Stromal cell of bone marrow (primary cell): ENCODE data around the gene OSBP.
A peak's percentile ranks its signal among the peaks of the same experiment; 100 is the strongest.

ENCODE experiments used
- DNase-seq: peaks from one replicate; pipeline ENCODE4 v3.0.0-alpha.2; 2012; ENCODE audit warnings: low read depth

Gene OSBP

DNA sequence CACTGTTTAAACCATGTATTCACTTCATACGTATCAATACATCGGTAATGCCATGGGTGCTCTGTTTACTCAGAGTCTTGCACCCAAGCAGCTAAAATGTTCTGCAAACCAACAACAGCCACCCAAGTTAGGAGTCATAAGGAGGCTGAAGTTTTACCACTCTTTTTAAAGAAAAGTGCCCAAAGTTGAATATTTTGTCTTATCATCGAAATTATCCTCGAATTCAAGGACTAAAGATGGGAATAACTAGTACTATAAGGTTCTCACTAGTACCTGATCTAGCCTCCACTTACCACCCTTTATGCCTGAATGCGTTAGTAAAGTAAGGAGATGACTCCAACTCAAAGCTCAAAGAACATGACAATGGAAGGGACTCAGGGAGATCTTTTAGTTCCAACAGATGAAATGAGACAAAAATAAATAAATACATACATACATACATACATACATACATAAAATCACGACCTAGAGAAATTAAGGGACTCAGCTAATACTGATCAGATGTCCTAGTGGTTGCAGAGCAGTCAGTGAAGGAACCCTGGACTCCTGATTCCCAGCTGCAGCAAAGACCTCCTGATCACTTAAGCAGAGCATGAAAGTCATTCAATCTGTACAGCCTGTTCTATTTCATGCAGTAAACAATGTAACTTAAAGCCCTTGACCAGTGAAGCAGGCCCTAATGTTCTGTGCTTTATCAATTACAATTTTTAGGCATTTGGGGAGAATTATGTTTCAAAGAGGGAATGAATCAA lies 7.7 kb downstream of the OSBP start:
- no peak for DNase-seq

DNA sequence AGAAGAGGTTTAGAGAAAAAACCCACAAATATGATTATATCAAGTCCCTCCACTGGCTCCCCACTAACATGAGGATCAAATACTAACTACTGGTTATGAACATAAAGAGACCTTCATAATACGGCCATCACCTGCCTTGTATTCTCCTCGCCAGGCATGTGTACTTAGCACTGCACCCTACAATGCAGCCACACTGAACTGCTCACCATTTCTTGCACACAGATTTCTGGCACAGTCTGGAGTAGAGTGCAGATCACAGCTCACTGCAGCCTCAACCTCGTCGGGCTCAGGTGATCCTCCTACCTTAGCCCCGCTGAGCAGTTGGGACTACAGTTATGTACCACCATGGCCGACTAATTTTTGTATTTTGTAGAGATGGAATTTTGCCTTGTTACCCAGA lies 13.1 kb downstream of the OSBP start:
- DNase-seq, result no peak

DNA sequence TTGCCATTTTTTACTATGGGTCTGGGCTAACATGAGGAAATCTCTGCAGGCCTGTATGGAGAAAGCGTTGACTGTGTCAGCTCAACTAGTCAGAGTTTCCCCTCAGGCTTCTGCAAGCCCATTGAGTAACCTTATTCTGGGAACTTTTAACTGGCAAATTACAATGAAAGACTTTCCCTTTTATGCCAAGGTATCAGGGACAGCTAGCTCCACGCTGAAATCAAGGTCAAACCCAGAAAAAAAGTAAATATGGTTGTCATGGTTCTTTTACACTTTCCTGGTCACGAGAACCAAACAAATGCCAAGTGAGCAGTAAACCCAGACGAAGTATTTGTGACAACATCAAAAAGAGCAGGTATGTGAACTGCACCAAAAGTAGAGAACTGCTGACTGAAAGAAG lies 13.8 kb downstream of the OSBP start:
- DNase-seq, result no peak

DNA sequence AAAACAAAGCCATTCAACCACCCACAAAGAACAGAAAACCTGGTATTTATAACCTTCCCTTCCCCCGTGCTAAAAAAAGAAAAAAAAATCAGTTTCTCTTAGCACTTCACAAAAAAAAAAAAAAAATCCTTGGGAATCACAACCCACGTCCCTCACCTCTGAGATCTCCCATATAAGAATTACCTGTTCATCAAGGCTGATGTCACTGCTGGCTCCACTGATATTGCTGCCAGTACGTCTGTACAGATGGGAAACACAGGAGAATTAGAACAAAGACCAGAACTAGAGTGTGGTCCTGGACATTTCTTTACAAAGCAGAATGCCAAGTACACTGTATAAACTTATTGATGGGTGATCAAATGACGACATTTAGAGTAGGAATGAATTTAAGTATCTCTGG lies 14.9 kb downstream of the OSBP start:
- no peak for DNase-seq

DNA sequence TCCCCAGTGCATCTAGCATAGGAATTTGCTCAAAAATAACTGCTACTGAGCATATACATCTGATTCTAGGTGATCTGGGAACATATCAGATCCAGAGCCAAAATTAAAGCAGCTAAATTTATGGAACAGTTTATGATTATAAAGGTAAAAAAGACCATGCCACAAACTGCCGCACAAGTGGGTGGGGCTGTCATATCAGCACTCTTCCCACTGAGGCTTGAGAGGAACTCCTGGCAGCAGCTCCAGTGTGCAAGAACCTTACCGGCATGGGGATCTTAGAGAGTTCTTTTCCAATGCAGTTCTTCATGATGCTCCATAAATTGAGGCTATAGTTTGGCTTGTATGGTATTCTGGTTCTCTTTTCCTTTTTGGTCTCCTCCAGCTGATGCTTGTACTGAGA lies 15.3 kb downstream of the OSBP start:
- DNase-seq, result no peak

DNA sequence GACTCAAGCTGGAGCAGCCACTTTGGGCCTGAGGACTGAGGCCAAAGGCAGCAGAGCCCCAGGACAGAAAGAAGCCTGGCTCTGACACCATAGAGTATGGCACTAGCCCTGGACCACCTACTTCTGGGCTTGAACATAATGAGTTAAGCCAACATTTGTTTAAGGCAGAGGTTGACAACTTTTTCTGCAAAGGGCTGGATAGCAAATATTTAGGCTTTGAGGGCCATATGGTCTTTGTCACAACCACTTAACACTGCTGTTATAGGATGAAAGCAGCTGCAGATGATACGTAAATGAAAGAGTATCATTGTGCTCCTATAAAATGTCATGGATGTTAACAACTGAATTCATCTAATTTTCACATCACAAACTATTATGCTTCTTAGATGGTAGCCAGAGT lies 16.6 kb downstream of the OSBP start:
- DNase-seq, result no peak

DNA sequence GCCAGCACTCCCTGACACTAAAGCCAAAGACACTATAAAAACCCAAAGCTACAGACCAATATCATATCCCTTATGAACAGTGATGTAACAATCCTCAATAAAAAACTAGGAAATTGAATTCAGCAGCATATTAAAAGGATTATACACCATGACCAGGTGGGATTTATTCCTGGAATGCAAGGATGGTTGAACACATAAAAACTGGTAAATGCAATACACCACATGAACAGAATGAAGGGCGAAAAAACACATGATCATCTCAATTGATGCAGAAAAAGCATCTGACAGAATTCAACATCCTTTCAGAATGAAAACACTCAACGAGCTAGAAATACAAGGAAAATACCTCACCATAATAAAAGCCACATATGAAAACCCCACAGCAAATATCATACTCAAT lies 31.3 kb downstream of the OSBP start:
- DNase-seq, result no peak

DNA sequence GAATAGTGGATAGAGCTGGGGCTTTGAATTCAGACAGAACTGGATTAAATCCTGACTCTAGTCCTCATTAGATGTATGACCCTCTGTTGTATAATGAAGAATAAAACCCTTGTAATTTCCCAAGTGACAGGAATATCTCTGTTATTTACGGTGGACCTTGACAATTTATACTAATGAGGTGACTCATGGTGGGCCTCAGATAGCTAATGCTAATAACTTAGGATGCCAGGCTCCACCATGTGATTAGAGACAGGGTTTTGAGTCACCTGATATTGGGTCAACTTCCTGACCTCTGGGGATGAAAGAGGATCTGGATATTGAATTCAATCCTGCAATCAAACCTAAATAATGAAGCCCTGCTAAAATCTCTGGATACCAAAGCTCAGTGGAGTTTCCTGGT lies 33.6 kb downstream of the OSBP start:
- no peak for DNase-seq

DNA sequence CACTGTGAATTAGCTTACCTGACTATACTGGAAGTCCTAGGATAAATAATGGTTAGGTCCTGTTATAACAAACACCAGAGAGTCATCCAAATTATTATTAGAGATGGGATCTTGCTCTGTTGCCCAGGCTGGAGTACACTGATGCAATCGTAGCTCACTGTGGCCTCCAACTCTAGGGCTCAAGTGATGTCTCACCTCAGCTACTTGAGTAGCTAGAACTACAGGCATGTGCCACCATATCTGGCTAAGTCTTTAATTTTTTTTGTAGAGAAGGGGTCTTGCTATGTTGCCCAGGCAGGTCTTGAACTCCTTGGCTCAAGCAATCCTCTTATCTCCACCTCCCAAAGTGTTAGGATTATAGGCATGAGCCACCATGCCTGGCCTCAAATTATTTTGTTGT lies 37.2 kb downstream of the OSBP start:
- DNase-seq, result no peak

DNA sequence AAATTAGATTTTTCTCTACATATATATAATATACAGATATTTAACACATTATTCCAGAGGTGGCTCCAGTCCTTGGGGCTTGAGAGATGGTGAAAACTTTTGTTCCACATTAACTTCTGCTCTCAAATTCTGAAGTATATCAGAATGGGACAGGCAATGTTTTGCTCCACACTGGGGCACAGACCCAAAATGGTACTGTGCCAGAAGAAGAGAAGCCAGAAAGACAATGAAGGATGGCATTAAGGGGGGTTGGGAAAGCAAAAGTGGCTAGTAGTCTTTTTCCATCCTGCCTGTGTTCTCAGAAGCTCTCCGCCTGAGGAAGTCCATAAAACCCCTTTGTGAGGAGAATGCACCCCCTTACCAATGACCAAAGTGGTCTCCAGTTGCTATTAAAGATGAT lies 40.1 kb downstream of the OSBP start:
- DNase-seq, result no peak

DNA sequence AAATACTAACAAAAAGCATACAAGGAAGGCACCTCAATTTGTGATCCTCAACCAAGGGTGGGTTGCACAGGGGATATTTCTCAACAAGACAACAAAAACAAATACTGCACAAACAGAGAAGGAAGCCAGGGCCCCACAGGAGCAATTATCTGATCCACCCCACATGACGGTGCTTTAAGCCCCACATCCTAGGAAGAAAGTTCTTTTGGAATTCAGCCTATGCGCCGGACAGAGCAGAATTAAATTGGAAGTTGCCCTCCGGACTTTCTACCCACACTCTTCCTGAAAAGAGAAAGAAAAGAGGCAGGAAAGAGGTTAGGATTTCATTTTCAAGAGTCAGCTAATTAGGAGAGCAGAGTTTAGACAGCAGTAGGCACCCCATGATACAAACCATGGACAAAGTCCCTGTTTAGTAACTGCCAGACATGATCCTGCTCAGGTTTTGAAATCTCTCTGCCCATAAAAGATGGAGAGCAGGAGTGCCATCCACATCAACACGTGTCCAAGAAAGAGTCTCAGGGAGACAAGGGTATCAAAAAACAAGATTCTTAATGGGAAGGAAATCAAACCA lies 40.6 kb downstream of the OSBP start:
- no peak for DNase-seq

DNA sequence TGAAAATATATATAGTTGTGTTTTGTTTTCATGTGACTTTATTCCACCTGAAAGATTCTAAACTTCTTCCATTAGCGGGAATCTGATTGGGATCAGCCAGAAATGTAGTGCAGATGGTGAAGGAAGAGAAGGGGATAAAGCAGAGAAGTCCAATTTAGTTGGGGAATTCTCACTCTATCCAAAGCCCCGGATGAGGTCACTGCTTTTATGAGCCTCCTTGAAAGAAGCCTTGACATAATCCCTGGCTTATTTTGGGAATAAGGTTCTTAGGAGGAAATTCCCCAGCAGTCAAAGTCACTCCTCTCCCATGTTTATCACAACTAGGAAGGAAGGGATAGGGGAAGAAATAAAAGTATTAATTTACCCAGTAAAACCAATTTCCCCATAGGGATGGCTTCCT lies 41.1 kb downstream of the OSBP start:
- DNase-seq, result peak; percentile 53

DNA sequence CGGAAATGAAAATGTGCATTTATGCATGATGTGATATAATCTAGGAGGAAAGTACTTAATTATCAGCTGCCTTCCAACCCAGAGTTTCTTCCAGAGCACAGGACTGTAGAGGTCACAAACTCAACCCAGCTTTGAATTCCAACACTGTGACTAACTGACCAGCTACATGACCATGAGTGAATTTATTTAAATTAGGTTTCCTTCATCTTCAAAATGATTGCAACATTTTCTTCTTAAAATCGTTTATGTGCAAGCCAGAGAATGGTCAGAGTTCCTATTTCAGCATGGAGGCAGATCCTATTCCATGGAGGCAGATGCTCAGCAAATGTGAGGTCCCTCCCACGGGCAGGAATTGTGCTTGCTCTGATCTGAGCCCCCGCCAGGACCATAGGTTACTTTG lies 42.4 kb downstream of the OSBP start:
- peak; percentile 73 for DNase-seq

DNA sequence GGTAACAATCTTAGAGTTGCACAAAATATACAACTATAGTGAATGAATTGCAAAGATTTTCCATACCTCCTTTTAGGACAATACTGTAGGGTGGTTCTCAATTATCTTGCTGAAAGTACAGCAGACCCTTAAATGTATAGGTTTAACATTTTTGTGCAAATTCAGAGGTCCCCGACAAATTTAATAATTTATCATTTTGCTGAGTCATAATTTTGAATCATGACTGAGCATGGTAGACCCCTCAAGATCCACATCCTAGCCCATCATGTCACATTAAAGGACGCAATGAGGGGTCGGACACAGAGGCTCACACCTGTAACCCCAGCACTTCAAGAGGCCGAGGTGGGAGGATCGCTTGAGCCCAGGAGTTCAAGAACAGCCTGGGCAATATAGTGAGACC lies 43.5 kb downstream of the OSBP start:
- DNase-seq, result no peak

DNA sequence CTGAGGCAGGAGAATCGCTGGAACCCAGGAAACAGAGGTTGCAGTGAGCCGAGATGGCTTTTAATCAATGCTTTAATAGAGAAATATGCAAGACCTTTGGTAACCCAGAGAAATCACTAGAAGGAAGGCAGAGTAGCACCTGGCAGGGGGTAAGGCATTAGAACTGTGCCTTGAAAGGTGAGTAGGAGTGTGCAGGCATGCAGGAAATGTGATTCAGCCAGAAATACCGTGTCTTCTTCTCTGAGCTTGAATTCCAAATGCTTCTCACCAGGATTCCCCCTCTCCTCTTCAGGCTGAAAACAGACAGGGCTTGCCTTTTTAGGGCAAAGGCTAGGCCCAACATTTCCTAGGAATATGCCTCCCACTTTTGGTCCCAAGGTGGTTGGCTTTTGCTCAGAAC lies 53.3 kb downstream of the OSBP start:
- DNase-seq, result no peak

DNA sequence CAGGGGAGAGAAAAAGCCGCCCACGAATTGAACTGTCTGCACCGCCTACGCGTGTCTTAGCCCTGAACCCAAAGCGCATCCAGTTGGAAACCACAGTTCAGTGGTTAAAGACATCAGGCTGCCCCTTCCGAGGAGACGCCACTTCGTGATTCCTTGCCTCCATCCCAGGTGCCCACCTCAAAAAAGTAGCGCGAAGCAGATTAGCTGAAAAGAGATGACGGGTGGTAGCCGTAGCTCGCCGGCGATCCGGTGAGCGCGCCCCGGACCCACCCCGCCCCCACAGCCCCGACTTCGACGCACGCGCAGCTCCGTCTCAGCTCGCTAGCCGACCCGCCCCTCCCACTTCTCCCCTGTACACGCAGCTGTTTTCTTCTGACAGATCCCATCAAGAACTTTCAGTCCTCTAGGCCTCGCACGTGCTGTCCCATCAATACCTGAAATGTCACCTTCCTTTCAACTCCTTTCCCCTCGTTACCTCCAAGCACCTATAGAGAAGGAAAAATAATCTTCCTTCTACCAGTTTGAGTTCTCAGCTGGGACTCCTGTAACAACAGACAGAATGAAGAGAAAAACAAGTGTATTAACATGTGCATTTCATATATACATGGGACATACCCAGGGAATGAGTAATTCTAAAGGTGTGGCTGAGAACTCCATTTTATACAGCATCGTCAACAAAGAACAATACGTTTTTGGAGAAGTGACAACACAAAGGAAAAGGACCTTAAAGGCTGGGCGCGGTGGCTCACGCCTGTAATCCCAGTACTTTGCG lies 54.7 kb downstream of the OSBP start:
- DNase-seq, result peak; percentile 49

DNA sequence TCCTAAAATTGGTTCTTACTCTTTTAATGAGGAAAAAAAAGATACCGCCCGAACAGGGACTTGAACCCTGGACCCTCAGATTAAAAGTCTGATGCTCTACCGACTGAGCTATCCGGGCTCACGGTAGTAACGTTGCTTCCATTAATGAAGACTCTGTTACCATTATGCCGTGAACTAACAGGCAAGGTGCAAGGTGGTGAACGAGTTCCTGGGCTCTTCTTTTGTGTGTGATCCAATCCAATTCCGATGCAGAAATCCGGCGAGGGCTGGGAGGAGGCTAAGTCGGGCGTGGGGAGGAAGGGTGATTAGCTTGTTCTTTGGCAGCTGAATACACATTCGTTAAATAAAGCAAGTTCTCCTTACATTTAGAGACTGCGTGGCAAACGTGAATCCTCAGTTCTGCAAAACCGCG lies 55.3 kb downstream of the OSBP start:
- peak; percentile 17 for DNase-seq

DNA sequence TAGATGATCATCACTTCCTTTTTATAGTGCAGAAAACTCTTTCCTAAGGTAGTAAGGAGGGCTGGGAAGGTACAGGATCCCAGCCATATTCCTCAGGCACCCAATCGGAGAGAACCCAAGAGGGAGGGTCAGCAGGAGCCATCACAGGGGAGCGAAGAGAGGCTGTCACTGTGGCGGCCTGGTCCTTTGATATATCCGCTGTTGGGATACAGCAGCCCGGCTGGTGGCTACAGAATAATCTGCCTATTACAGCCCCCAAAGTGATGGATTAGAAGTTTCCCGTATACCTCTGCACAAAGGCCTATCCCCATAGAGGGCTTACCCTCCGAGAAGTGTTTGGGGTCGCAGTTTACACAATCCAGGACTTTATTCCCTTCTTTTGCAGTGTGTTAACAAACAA lies 55.7 kb downstream of the OSBP start:
- DNase-seq, result no peak

DNA sequence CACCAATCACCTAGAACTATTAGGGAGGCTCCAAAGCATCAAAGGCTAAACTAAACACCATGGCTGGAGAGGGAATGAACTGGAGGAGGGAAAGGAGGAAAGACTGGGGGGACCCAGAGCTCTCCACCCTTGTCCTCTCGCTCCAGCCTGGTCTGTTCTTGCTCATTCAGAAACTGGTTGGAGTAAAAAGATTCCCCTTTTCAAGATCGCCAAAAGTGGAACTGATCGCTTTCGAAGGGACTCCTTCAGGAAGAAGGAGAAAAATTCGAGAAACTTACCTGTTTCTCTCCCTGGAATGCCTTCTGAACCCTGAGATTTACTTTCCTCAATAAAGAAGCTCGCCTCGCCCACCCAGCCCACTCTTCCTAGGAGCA lies 57.3 kb downstream of the OSBP start:
- DNase-seq, result no peak

DNA sequence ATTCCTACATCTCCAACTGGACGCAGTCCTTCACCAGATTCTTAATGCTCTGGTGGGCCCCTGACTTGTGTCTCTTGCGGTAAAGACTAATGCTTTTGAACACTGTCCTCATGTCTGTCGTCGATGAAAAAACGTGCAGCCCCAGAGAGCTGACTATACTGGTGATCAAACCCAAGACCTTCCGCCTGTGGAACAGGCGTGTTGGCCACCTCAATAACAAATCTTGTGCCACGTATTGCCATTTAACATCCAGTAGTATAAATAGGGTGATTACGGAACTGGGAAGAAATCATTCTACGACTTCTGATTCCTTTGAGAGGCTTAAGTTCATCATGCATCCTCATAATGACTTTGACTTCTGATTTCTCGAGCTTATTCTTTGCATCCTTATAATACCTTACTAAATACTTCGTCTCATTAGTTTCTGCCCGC lies 58.6 kb downstream of the OSBP start:
- no peak for DNase-seq

DNA sequence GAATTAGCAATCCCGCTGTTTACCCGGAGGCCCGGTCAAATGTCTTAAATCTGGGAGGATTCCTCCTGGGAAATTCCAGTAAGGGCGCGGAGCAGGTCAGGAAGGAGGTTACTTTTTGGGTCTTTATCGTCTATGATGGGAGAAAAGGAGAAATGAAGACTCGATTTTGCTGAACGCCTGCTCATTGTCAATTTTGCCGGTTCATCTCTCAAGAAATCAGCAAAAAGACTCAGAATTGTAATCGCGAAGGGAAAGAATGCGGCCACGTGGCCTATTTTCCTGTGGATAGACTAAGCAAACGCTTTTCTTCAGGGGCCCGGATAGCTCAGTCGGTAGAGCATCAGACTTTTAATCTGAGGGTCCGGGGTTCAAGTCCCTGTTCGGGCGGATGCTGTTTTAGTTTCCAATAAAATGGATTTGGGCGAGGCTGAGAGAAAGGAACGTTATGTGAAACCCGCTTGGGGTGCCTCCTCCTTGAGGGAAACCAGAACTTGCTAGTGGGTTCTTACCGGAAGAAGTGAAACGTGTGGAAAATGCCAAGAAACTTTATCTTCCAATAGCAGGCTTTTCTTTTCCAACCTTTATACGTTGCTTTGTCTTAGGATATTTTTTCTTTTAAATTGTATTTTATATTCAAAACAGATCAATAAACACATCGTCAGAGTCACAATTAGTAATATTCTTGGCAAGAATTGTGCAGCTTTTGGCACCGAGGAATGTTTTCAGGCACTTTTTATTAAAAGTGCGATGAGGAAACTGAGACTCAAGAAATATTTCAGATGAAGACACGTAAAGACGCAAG lies 59.3 kb downstream of the OSBP start:
- DNase-seq, result peak; percentile 49

DNA sequence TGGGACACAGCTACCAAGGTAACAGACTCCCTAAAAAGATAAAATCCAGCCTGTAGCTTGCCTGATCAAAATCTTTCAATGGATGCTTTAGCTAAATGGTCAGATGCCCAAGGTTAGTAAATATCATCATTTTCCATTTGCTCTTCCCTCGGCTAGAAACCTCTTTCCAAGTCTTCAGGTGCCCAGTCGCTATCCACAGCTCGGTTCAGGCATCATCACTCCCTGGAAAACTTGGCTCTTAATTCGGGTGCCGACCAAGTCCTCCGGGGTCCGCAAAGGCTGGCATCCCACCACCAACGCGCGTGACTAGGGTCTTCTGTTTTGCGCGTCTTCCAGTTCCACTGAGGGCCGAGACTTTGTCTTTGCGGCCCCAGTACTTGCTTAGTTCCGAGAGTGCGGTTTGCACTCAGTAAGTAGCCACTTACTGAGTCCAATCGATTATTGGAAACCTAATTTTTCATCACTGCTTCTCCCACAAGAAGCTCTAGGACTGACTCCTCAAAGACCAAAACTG lies 59.9 kb downstream of the OSBP start:
- DNase-seq, result no peak
